ENCODE measurements around the gene EIF4E3.

DNA sequence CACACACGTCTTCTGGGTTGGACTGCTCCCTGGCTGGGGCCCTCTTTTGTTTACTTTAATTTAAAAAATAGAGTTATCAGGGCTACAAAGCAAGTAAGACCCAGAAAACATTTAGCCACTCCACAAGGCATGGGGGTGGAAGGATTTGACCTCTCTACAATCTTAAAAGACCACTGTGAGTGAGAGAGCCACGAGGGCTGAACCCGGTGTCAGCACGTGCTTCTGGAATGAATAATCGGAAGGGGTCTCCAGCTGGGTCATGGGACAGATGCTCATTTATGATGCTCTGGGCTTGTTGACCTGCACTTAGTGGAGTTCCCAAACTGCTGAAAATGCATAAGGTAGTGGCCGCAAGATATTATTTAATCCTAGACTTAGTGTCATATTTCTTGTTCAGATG, 52.4 kb downstream of the EIF4E3 start:
- TF ChIP-seq CTCF (IDR thresholded peaks at IDR 0.05; ENCODE audit: insufficient read depth, low read length): no peak
- no peak for TF ChIP-seq POLR2AphosphoS5 (IDR thresholded peaks at IDR 0.05; ENCODE audit: low read depth)
- TF ChIP-seq REST (IDR thresholded peaks at IDR 0.05; ENCODE audit: insufficient replicate concordance, low read depth): no peak
